Rectal smooth muscle tissue (tissue), 1 donor: ENCODE measurements around the gene ZBTB2.

ENCODE experiments used
- H3K27ac ChIP-seq: one replicate; pipeline ENCODE4 v1.7.0; 2013; ENCODE audit warnings: low read depth, low read length, inconsistent platforms
- H3K27me3 ChIP-seq: one replicate; pipeline ENCODE4 v1.7.0; 2013; ENCODE audit warnings: low read length; ENCODE audit not compliant: control insufficient read depth, insufficient read depth
- H3K36me3 ChIP-seq: one replicate; pipeline ENCODE4 v1.7.0; 2013; ENCODE audit warnings: low read length; ENCODE audit not compliant: control insufficient read depth, insufficient read depth
- H3K4me1 ChIP-seq: one replicate; pipeline ENCODE4 v1.7.0; 2013; ENCODE audit warnings: low read length; ENCODE audit not compliant: control insufficient read depth, insufficient read depth
- H3K4me3 ChIP-seq: one replicate; pipeline ENCODE4 v1.7.0; 2013; ENCODE audit warnings: low read length
- H3K9ac ChIP-seq: one replicate; pipeline ENCODE4 v1.7.0; 2013; ENCODE audit warnings: low read length

Gene ZBTB2

DNA sequence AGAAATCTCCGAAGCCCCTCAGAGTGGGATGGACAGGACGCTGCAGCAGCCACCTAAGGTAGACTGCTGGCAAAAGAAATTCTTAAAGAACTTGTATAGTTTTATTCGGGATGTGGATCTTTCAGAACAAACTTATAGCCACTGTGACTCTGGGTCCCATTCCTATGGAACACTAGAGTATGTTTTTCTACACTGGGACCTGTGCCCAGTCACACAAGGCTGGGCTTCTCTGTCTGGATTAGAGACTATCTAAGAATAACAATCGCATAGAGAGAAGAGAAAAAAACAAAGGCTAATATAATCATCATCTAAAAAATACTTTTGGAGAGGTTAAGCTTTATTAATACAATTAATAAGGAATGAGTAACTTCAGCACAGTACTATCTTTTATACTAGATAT, 31.6 kb upstream of the ZBTB2 start:
- no peak overlapping the region for H3K27ac ChIP-seq
- H3K27me3 ChIP-seq, result no peaks in the 10 kb centered on the region
- no peak overlapping the region for H3K4me3 ChIP-seq
- H3K4me1 ChIP-seq, result no peaks in the 10 kb centered on the region
- H3K36me3 ChIP-seq, result peaks cover 9% of the 10 kb centered on the region
- no peak overlapping the region for H3K9ac ChIP-seq

- no peaks in the 10 kb centered on the region for H3K27me3 ChIP-seq
- H3K4me3 ChIP-seq, result no peak overlapping the region
- H3K36me3 ChIP-seq, result peaks cover 7% of the 10 kb centered on the region
- no peak overlapping the region for H3K27ac ChIP-seq
- no peaks in the 10 kb centered on the region for H3K4me1 ChIP-seq
- no peak overlapping the region for H3K9ac ChIP-seq
Measured at GRCh38 chr6:151417477-151417876, 26.1 kb upstream of the ZBTB2 start.

DNA sequence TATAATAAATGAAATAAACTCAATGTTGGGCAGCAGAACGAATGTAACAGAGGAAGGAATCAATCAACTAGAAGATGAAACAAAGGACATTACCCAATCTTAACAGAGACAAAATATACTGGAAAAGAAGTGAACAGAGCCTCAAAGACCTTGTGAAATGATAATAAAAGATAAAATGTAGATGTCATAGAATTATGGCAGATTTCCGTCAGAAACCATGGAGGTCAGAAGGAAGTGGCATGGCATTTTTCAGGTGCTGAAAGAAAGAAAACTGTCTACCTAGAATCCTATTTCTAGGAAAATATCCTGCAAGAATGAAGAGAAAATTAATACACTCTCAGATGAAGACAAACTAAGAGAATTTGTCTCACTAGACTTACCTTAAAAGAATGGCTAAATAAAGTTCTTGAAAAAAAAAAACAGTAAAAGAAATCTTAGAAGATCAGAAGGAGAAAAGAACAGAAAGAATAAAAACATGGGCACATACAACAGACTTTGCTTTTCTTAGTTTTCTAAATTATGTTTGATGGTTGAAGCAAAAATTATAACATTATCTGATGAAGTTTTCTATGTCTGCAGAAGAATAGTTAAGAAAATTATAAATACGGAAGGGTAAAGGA, 23.4 kb upstream of the ZBTB2 start:
- Histone ChIP-seq H3K4me1 (no peaks in the 10 kb centered on the region), H3K4me3 (no peak overlapping the region), H3K27ac (no peak overlapping the region), H3K27me3 (no peaks in the 10 kb centered on the region), H3K36me3 (peaks cover 11% of the 10 kb centered on the region), H3K9ac (no peak overlapping the region)

- H3K27me3 ChIP-seq, result no peaks in the 10 kb centered on the region
- no peaks in the 10 kb centered on the region for H3K4me1 ChIP-seq
- no peak overlapping the region for H3K4me3 ChIP-seq
- no peak overlapping the region for H3K9ac ChIP-seq
- no peak overlapping the region for H3K27ac ChIP-seq
- H3K36me3 ChIP-seq, result peaks cover 11% of the 10 kb centered on the region
Measured at GRCh38 chr6:151413372-151414145, 22.2 kb upstream of the ZBTB2 start.

DNA sequence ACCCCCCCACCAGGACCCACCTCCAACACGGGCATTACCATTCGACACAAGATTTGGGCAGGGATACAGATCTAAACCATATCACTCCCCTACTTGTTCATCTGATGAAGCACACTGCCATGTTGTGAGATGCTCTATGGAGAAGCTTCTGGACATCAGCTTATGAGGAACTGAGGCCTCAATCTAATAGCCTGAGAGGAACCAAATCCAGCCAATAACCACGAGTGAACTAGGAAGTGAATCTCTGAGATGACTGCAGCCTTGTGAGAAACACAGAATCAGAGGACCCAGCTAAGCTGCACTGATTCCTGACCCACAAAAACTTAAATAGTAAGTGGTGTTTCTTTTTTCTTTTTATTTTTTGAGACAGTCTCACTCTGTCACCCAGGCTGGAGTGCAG, 21.6 kb upstream of the ZBTB2 start:
- Histone ChIP-seq H3K4me1 (no peaks in the 10 kb centered on the region), H3K27ac (no peak overlapping the region), H3K4me3 (no peak overlapping the region), H3K36me3 (peaks cover 11% of the 10 kb centered on the region), H3K9ac (no peak overlapping the region), H3K27me3 (no peaks in the 10 kb centered on the region)

DNA sequence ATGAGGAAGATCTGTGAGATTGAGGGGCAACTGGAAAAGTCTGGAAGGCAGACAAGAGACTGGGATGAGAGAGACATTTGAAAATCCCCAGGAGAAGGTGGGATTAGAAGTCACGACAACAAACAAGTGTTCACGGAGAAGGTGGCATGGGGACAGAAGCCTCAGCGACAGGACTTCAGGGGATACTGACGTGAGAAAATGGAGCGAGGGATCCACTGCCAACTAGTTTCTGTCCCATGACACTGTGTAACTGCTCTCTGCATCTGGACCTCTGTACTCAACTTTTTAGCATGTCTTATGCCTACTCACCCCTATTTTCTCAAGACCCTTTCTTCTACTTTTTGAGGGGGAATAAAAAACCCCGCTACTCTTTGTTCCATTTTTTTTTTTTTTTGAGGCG, 18.3 kb upstream of the ZBTB2 start:
- Histone ChIP-seq H3K4me1 (no peaks in the 10 kb centered on the region), H3K4me3 (no peak overlapping the region), H3K36me3 (peaks cover 8% of the 10 kb centered on the region), H3K27ac (no peak overlapping the region), H3K9ac (no peak overlapping the region), H3K27me3 (no peaks in the 10 kb centered on the region)

DNA sequence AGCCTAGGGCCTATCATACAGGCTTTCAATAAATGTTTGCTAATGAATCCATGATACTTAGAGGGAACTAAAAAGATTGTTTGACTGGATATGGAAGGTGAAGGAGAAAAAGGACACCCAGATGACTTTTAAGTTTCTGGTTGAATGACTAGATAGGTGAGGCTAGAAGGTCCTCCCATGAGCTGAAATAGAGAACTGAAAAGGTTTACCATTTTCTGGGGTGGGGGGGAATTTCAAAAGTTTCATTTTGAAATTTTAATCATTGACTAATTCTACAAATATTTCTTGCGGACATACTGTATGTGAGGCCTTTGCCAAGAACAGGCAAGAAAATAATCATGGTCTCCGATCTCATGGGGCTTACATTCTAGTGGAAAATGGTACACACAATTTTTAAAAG, 17.9 kb upstream of the ZBTB2 start:
- Histone ChIP-seq H3K4me1 (no peaks in the 10 kb centered on the region), H3K27ac (no peak overlapping the region), H3K4me3 (no peak overlapping the region), H3K9ac (no peak overlapping the region), H3K27me3 (no peaks in the 10 kb centered on the region), H3K36me3 (peaks cover 8% of the 10 kb centered on the region)

DNA sequence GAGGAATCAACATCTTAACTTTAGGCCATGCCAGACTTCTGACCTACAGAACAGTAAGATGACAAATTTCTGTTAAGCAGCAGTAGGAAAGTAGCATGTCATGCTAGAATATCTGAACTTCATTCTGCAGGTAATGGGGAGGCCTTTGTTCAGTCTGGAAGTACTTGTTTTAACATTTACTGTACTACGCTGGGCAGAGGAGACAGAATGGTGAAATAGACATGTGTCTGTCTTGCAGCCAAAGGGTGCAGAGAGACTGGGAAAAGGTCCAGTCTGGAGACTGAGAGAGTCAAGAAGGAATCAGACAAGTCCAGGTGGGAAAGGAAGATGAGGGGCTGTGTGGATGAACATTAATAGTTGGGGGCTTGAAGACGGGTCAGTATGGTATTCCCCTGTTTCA, 17.5 kb upstream of the ZBTB2 start:
- Histone ChIP-seq H3K4me3 (no peak overlapping the region), H3K36me3 (peaks cover 8% of the 10 kb centered on the region), H3K4me1 (no peaks in the 10 kb centered on the region), H3K27me3 (no peaks in the 10 kb centered on the region), H3K27ac (no peak overlapping the region), H3K9ac (no peak overlapping the region)

GRCh38 chr6:151403919-151404308, 12.6 kb upstream of the ZBTB2 start:
- no peaks in the 10 kb centered on the region for H3K4me1 ChIP-seq
- H3K36me3 ChIP-seq, result no peaks in the 10 kb centered on the region
- H3K4me3 ChIP-seq, result no peak overlapping the region

GRCh38 chr6:151402228-151402627, 10.9 kb upstream of the ZBTB2 start:
- no peak overlapping the region for H3K27ac ChIP-seq
- H3K9ac ChIP-seq, result no peak overlapping the region
- H3K36me3 ChIP-seq, result no peaks in the 10 kb centered on the region
- H3K4me3 ChIP-seq, result no peak overlapping the region
- no peaks in the 10 kb centered on the region for H3K4me1 ChIP-seq
- no peaks in the 10 kb centered on the region for H3K27me3 ChIP-seq

More at GRCh38 chr6:151403919-151404308, 12.6 kb upstream of the ZBTB2 start:
- no peak overlapping the region for H3K9ac ChIP-seq
- H3K27ac ChIP-seq, result no peak overlapping the region
- no peaks in the 10 kb centered on the region for H3K27me3 ChIP-seq

GRCh38 chr6:151400473-151400872, 9.1 kb upstream of the ZBTB2 start:
- no peaks in the 10 kb centered on the region for H3K27me3 ChIP-seq
- H3K27ac ChIP-seq, result no peak overlapping the region
- H3K4me1 ChIP-seq, result no peaks in the 10 kb centered on the region
- H3K36me3 ChIP-seq, result no peaks in the 10 kb centered on the region
- no peak overlapping the region for H3K4me3 ChIP-seq
- no peak overlapping the region for H3K9ac ChIP-seq

DNA sequence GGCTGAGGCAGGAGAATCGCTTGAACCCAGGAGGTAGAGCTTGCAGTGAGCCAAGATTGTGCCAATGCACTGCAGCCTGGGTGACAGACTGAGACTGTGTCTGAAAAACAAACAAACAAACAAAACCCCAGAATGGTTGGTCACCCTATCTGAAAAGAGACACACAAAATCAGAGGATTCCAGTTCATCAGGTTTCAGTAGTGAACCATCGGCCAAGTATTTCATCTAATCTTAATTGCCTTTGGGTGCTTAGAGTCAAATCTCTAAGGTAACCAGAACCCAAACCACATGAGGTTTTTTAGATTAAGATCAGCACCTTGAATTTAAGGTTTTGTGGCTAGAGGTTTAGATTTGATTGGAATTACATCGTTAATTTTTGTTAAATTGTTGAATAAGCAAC, 8.3 kb upstream of the ZBTB2 start:
- H3K27me3 ChIP-seq, result no peaks in the 10 kb centered on the region

GRCh38 chr6:151393410-151393809, 2.1 kb upstream of the ZBTB2 start:
- H3K4me1 ChIP-seq, result peaks cover 18% of the 10 kb centered on the region
- H3K27me3 ChIP-seq, result no peaks in the 10 kb centered on the region
- no peak overlapping the region for H3K4me3 ChIP-seq
- H3K36me3 ChIP-seq, result no peaks in the 10 kb centered on the region
- H3K9ac ChIP-seq, result no peak overlapping the region
- peak overlapping the region; percentile 6 for H3K27ac ChIP-seq

More for the DNA sequence above, 8.3 kb upstream of the ZBTB2 start:
- no peaks in the 10 kb centered on the region for H3K36me3 ChIP-seq
- no peak overlapping the region for H3K27ac ChIP-seq
- H3K9ac ChIP-seq, result no peak overlapping the region
- H3K4me3 ChIP-seq, result no peak overlapping the region
- H3K4me1 ChIP-seq, result no peaks in the 10 kb centered on the region
